ENCODE data around the gene ARID2. TPM values are rescaled to one million over a fixed set of nuclear protein-coding genes. Genes with fewer than 3 reads are reported as not detected.

ARID2 gene
- total and polyA plus RNA-seq, 7 donors, result 2.8 to 17.1 (median 12.5) TPM

GRCh38 chr12:45878630-45879255 lies 149.2 kb downstream of the ARID2 start:
- WGBS, 3 donors, result 63 to 70% (median 69%) methylated on average over 8 of the region's 8 CpGs
- Histone ChIP-seq H3K36me3 (ENCODE audit: insufficient read depth in 1 of 2, low read depth in 1 of 2) (peaks cover 3 to 26% of the 10 kb centered on the region in 2 donors), H3K4me3 (no peak overlapping the region), H3K27me3 (ENCODE audit: insufficient read depth in 3 of 3, low read length in 2 of 3) (no peaks in the 10 kb centered on the region), H3K4me1 (no peaks in the 10 kb centered on the region), H3K27ac (no peak overlapping the region), H3K9me3 (no peaks in the 10 kb centered on the region)
- no peak for TF ChIP-seq CTCF (IDR thresholded peaks at IDR 0.05)
- intact Hi-C loops (cut with DNase I), result no loop called here
- ATAC-seq (no peak), DNase-seq (no peak)

- Histone ChIP-seq H3K36me3 (ENCODE audit: insufficient read depth in 1 of 2, low read depth in 1 of 2) (peaks cover 3 to 22% of the 10 kb centered on the region in 2 donors), H3K27me3 (ENCODE audit: insufficient read depth in 3 of 3, low read length in 2 of 3) (no peaks in the 10 kb centered on the region), H3K9me3 (no peaks in the 10 kb centered on the region), H3K4me1 (no peaks in the 10 kb centered on the region), H3K4me3 (no peak overlapping the region), H3K27ac (no peak overlapping the region)
- ATAC-seq (no peak), DNase-seq (no peak)
- intact Hi-C loops (cut with DNase I), result no loop called here
- TF ChIP-seq CTCF (IDR thresholded peaks at IDR 0.05), result no peak
- WGBS, 3 donors, result 78 to 90% (median 86%) methylated on average over 2 of the region's 2 CpGs
Measured at GRCh38 chr12:45879363-45879895, 149.9 kb downstream of the ARID2 start.

DNA sequence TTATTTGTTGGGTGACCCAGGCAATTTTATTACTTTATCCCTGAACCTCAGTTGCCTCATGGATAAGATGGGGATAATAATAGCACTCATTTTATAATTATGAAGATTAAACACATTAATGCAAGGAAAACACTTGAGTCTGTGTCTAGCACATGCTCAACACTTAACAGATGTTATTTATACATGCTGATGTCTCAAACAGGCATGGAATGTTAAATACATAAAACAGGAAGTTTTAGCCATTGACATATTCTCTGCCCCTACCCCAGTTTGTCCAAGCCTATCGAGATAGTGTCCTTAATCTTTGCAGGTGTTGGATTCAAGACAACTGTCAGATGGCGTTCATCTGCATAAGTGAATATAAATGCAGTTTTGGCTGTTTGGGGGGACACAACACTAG lies 151.0 kb downstream of the ARID2 start:
- ATAC-seq (no peak), DNase-seq (no peak)
- no peak for TF ChIP-seq CTCF (IDR thresholded peaks at IDR 0.05)
- no peaks in the 10 kb centered on the region for H3K27me3 ChIP-seq (ENCODE audit: insufficient read depth in 3 of 3, low read length in 2 of 3)
- H3K36me3 ChIP-seq (ENCODE audit: insufficient read depth in 1 of 2, low read depth in 1 of 2), result peaks cover 2 to 21% of the 10 kb centered on the region in 2 donors
- H3K27ac ChIP-seq, result no peak overlapping the region
- no peaks in the 10 kb centered on the region for H3K9me3 ChIP-seq
- 80 to 85% (median 83%) methylated on average over 2 of the region's 2 CpGs for WGBS, 3 donors
- no peaks in the 10 kb centered on the region for H3K4me1 ChIP-seq
- intact Hi-C loops (cut with DNase I), result no loop called here
- no peak overlapping the region for H3K4me3 ChIP-seq

GRCh38 chr12:45883187-45883586 lies 153.7 kb downstream of the ARID2 start:
- H3K4me1 ChIP-seq, result no peaks in the 10 kb centered on the region
- no peak for ATAC-seq
- WGBS, 3 donors, result 92 to 99% (median 98%) methylated on average over 1 of the region's 1 CpG
- TF ChIP-seq CTCF (IDR thresholded peaks at IDR 0.05), result no peak
- H3K36me3 ChIP-seq (ENCODE audit: insufficient read depth in 1 of 2, low read depth in 1 of 2), result peaks cover 0 to 17% of the 10 kb centered on the region in 2 donors
- H3K27me3 ChIP-seq (ENCODE audit: insufficient read depth in 3 of 3, low read length in 2 of 3), result no peaks in the 10 kb centered on the region
- no peak overlapping the region for H3K4me3 ChIP-seq
- H3K9me3 ChIP-seq, result no peaks in the 10 kb centered on the region
- no peak overlapping the region for H3K27ac ChIP-seq
- no peak for DNase-seq
- intact Hi-C loops (cut with DNase I), result no loop called here

DNA sequence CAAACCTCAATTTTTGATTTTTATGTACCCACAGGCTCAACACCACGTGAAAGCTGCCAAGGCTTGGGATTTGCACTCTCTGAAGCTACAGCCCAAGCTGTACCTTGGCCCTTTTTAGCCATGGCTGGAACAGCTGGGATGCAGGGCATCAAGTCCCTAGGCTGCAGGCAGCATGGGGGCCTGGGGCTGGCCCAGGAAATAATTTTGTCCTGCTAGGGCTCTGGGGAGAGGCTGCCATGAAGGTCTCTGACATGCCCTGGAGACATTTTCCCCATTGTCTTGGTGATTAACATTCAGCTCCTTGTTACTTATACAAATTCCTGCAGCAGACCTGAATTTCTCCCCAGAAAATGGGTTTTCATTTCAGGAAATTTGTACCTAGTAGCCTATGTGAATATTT lies 157.2 kb downstream of the ARID2 start:
- Histone ChIP-seq H3K27me3 (ENCODE audit: insufficient read depth in 3 of 3, low read length in 2 of 3) (no peaks in the 10 kb centered on the region), H3K4me1 (no peaks in the 10 kb centered on the region), H3K36me3 (ENCODE audit: insufficient read depth in 1 of 2, low read depth in 1 of 2) (peaks cover 0 to 19% of the 10 kb centered on the region in 2 donors), H3K9me3 (no peaks in the 10 kb centered on the region), H3K4me3 (no peak overlapping the region), H3K27ac (no peak overlapping the region)
- ATAC-seq (no peak), DNase-seq (no peak)
- intact Hi-C loops (cut with DNase I), result no loop called here
- 100% methylated on average over 1 of the region's 1 CpG for WGBS, 3 donors
- no peak for TF ChIP-seq CTCF (IDR thresholded peaks at IDR 0.05)

Data from psoas muscle (tissue), 8 donors.